Right atrium auricular region (tissue), 2 donors: ENCODE measurements around the gene CFAP299. TPM values are rescaled to one million over a fixed set of nuclear protein-coding genes. Genes with fewer than 3 reads are reported as not detected.

Experiments used
- DNase-seq: peaks from one replicate; pipeline ENCODE4 v3.0.0-alpha.2; 2019; ENCODE audit warnings: low spot score
- H3K27ac ChIP-seq, 2 donors: fragments of 200-600 bp; sonication (generic); 1 replicate in 1 of 2; 2 replicates in 1 of 2; pipeline ENCODE4 v1.5.1; 2016 to 2019
- H3K27me3 ChIP-seq, 2 donors: fragments of 200-600 bp; sonication (generic); one replicate each; pipeline versions ENCODE4 v1.5.1 to v1.6.0; 2017 to 2019
- H3K36me3 ChIP-seq: fragments of 200-600 bp; sonication (generic); one replicate; pipeline ENCODE4 v1.5.1; 2016
- H3K4me1 ChIP-seq, 2 donors: fragments of 200-600 bp; sonication (generic); one replicate each; pipeline versions ENCODE4 v1.5.1 to v1.6.0; 2017 to 2019
- H3K4me3 ChIP-seq, 2 donors: fragments of 200-600 bp; sonication (generic); 1 replicate in 1 of 2; 2 replicates in 1 of 2; pipeline ENCODE4 v1.5.1; 2017 to 2019; ENCODE audit warnings: mild to moderate bottlenecking in 1 of 2, moderate library complexity in 1 of 2
- H3K9me3 ChIP-seq, 2 donors: fragments of 200-600 bp; sonication (generic); one replicate each; pipeline ENCODE4 v1.5.1; 2019
- total RNA-seq, 2 donors: library from RNA; depleted of rRNA; stranded (reverse); fragments of >200 nt; gene quantifications; one replicate each; pipeline ENCODE4 v1.1.0, GENCODE V29; 2016
- TF ChIP-seq, protein P1 (sequence below), 2 donors: fragments of 200-600 bp; sonication (generic); IDR thresholded peaks; one replicate each; pipeline ENCODE4 v1.5.1; 2019; ENCODE audit warnings: antibody characterized with exemption in 2 of 2

CFAP299 gene
- total RNA-seq, 2 donors from 2014 or later = not detected

DNA sequence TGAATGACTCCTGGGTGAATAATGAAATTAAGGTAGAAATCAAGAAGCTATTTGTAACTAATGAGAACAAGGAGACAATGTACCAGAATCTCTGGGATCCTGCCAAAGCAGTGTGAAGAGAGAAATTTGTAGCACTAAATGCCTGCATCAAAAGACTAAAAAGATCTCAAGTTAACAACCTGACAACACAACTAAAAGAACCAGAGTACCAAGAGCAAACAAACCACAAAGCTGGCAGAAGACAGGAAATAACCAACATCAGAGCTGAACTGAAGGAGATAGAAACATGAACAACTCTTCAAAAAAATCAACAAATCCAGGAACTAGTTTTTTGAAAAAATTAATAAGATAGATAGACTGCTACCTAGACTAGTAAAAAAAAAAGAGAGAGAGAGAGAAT, 8.4 kb downstream of the CFAP299 start:
- peaks cover 0 to 14% of the 10 kb centered on the region in 2 donors for H3K9me3 ChIP-seq
- H3K27ac ChIP-seq = no peak overlapping the region
- H3K4me1 ChIP-seq = no peaks in the 10 kb centered on the region
- H3K36me3 ChIP-seq = no peaks in the 10 kb centered on the region
- H3K27me3 ChIP-seq = no peaks in the 10 kb centered on the region
- H3K4me3 ChIP-seq = no peak overlapping the region
- DNase-seq = no peak
- TF ChIP-seq, protein P1, sequence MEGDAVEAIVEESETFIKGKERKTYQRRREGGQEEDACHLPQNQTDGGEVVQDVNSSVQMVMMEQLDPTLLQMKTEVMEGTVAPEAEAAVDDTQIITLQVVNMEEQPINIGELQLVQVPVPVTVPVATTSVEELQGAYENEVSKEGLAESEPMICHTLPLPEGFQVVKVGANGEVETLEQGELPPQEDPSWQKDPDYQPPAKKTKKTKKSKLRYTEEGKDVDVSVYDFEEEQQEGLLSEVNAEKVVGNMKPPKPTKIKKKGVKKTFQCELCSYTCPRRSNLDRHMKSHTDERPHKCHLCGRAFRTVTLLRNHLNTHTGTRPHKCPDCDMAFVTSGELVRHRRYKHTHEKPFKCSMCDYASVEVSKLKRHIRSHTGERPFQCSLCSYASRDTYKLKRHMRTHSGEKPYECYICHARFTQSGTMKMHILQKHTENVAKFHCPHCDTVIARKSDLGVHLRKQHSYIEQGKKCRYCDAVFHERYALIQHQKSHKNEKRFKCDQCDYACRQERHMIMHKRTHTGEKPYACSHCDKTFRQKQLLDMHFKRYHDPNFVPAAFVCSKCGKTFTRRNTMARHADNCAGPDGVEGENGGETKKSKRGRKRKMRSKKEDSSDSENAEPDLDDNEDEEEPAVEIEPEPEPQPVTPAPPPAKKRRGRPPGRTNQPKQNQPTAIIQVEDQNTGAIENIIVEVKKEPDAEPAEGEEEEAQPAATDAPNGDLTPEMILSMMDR (IDR thresholded peaks at IDR 0.05) = no peak

DNA sequence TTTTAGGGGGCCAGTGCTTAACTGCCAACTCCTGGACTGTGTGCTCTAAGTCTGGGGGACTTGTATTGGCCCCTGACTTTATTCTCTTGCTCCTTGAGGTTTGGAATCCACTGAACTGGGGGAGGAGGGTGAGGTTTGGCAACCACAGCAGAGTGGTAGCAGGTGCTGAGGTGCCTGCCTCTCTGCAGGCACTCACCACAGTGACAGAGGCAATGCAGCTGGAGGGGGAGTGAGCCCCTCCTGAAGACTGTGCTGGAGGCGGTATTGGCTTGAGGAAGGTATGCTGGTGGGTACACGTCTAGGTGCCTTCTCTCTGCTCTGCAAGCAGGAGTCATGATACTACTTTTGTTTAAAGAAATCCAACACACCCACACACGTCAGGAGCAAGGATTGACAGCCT, 24.6 kb downstream of the CFAP299 start:
- H3K27ac ChIP-seq = no peak overlapping the region
- no peaks in the 10 kb centered on the region for H3K9me3 ChIP-seq
- TF ChIP-seq, protein P1 (IDR thresholded peaks at IDR 0.05) = no peak
- no peaks in the 10 kb centered on the region for H3K4me1 ChIP-seq
- no peak overlapping the region for H3K4me3 ChIP-seq
- DNase-seq = no peak
- no peaks in the 10 kb centered on the region for H3K27me3 ChIP-seq
- no peaks in the 10 kb centered on the region for H3K36me3 ChIP-seq

DNA sequence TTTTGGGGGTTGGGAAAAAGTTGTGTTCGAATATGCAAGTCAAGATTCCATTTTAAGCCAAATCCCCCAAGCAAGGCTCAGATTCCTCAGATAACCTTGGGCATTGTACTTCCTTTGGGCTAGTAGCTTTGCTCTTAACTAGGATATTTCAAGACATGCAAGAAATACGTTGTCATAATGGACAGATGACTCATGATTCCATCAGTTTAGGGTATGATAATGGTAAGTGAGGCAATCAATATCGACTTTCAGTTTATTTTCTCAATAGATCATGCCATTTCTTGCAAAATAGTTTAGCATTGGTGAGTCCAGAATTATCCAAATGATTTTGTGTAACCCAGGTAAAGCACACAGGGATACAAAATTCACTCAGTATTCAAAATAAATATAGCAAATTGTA, 25.4 kb downstream of the CFAP299 start:
- no peaks in the 10 kb centered on the region for H3K9me3 ChIP-seq
- no peaks in the 10 kb centered on the region for H3K36me3 ChIP-seq
- no peak for DNase-seq
- H3K4me1 ChIP-seq = no peaks in the 10 kb centered on the region
- TF ChIP-seq, protein P1 (IDR thresholded peaks at IDR 0.05) = no peak
- H3K27me3 ChIP-seq = no peaks in the 10 kb centered on the region
- no peak overlapping the region for H3K4me3 ChIP-seq
- H3K27ac ChIP-seq = no peak overlapping the region

DNA sequence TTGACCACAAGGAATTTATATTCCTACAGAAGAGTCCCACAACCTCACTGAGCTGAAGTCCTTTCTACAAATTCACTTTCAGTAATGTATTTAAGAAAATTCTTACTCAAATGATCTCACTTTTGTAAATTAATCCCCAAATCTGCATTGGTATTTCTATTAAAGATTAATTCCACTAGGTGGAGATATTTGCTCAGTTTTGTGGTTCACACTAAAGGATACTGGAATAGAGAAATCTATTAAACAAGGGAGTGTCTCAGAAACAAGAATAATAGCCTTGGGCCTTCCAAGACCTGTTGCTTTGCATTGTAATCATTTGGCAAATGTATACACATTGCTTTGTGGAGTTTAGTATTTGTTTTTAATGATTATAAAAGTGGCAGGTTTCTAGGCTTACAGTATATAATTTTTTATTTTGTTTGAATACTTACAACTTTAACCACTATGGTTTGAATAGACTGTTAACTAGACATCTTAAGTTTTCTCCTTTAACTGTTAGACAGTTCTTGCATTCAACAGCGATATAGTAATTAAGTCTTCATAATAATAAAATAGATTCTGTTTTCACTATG, 25.9 kb downstream of the CFAP299 start:
- no peak for DNase-seq
- H3K27me3 ChIP-seq = no peaks in the 10 kb centered on the region
- H3K4me1 ChIP-seq = no peaks in the 10 kb centered on the region
- no peak overlapping the region for H3K4me3 ChIP-seq
- H3K27ac ChIP-seq = no peak overlapping the region
- no peaks in the 10 kb centered on the region for H3K9me3 ChIP-seq
- no peaks in the 10 kb centered on the region for H3K36me3 ChIP-seq
- TF ChIP-seq, protein P1 (IDR thresholded peaks at IDR 0.05) = peak in 1 of 2 donors; percentile 57

DNA sequence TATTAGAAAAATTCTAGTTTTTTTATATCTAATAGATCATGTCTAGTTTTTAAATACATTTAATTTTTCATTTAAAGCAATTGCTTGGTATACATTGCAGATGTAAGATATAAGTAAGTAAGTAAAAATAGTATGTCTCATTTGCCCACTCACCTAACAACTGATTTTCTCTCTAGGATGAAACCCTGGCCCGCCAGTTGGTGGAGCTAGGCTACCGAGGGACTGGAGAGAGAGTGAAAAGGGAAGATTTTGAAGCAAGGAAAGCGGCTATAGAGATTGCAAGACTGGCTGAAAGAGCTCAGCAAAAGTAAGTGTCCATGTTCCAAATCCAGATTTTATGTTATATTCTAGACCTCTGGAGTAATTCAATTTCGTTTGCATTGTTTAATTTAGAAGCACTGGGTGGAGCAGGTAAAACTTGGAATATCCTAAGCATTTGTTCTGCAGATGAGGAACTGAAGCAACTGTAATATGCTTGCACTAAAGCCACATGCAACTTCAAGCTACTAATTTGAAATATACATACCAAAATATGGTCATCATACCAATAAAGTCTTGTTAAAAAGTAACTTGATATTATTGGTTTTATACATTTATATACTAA, 27.1 kb downstream of the CFAP299 start:
- H3K4me1 ChIP-seq = no peaks in the 10 kb centered on the region
- no peak overlapping the region for H3K4me3 ChIP-seq
- H3K36me3 ChIP-seq = no peaks in the 10 kb centered on the region
- no peak for DNase-seq
- H3K27me3 ChIP-seq = no peaks in the 10 kb centered on the region
- H3K9me3 ChIP-seq = no peaks in the 10 kb centered on the region
- H3K27ac ChIP-seq = no peak overlapping the region
- TF ChIP-seq, protein P1 (IDR thresholded peaks at IDR 0.05) = peak; percentile 34 to 66

DNA sequence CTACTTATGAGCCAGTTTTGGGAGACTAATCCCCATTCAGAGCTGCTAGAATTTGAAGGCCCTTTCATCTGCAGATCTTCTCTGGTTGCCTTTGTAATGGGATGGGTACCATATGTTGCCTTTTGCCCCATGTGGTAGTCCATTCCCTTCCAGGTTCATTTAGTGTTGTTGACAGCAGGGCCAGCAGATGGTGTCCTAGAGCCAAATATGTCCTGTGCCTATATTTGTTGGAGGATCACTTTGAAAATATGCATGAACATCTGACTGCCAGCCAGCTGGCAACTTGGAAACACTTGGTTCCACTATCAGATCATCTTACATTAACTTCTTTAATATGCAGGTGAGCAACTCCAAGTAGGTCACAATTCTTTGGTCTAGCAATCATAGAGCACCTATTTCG, 30.4 kb downstream of the CFAP299 start:
- TF ChIP-seq, protein P1 (IDR thresholded peaks at IDR 0.05) = peak in 1 of 2 donors; percentile 65
- Histone ChIP-seq H3K36me3 (no peaks in the 10 kb centered on the region), H3K4me3 (no peak overlapping the region), H3K27me3 (no peaks in the 10 kb centered on the region), H3K4me1 (no peaks in the 10 kb centered on the region), H3K9me3 (peaks cover 0 to 1% of the 10 kb centered on the region in 2 donors), H3K27ac (no peak overlapping the region)
- no peak for DNase-seq
